ENCODE results near the gene NR6A1.

The NR6A1 gene

GRCh38 chr9:124500796-124501611, 270.1 kb downstream of the NR6A1 start:
- DNase-seq: no peak

- DNase-seq: no peak
These were observed 270.9 kb downstream of the NR6A1 start for GRCh38 chr9:124500028-124500795.

- peak in 3 of 4 experiments; percentile 27 to 55 (median 31) for DNase-seq
These were observed 271.9 kb downstream of the NR6A1 start for GRCh38 chr9:124499216-124499615.

GRCh38 chr9:124498499-124499146, 272.5 kb downstream of the NR6A1 start:
- DNase-seq: no peak

GRCh38 chr9:124498040-124498439, 273.1 kb downstream of the NR6A1 start:
- no peak for DNase-seq

GRCh38 chr9:124497441-124497840, 273.7 kb downstream of the NR6A1 start:
- DNase-seq: no peak

GRCh38 chr9:124496463-124496862, 274.6 kb downstream of the NR6A1 start:
- DNase-seq: no peak

GRCh38 chr9:124496075-124496449, 275.0 kb downstream of the NR6A1 start:
- no peak for DNase-seq

GRCh38 chr9:124495126-124496074, 275.7 kb downstream of the NR6A1 start:
- DNase-seq: no peak

GRCh38 chr9:124493794-124494479, 277.2 kb downstream of the NR6A1 start:
- DNase-seq: no peak

- DNase-seq: no peak
These were observed 277.9 kb downstream of the NR6A1 start for GRCh38 chr9:124493218-124493617.

GRCh38 chr9:124492818-124493217, 278.3 kb downstream of the NR6A1 start:
- DNase-seq: no peak

GRCh38 chr9:124491049-124491975, 279.8 kb downstream of the NR6A1 start:
- no peak for DNase-seq

GRCh38 chr9:124490004-124490403, 281.1 kb downstream of the NR6A1 start:
- no peak for DNase-seq

- DNase-seq: no peak
These were observed 281.9 kb downstream of the NR6A1 start for GRCh38 chr9:124489222-124489621.

GRCh38 chr9:124488641-124489210, 282.4 kb downstream of the NR6A1 start:
- DNase-seq: peak; percentile 13 to 53 (median 34)

- DNase-seq: no peak
These were observed 283.6 kb downstream of the NR6A1 start for GRCh38 chr9:124487260-124488182.

GRCh38 chr9:124486778-124487259, 284.3 kb downstream of the NR6A1 start:
- DNase-seq: no peak

GRCh38 chr9:124485936-124486335, 285.2 kb downstream of the NR6A1 start:
- no peak for DNase-seq

All from suppressor macrophage (primary cell).